H1 (cell line): ENCODE data around the gene IGBP1.

Experiments used
- BRCA1 ChIP-seq: IDR thresholded peaks from 2 replicates; pipeline ENCODE4 v1.6.1; 2012; ENCODE audit warnings: low read depth, low read length, improper control_type of control experiment
- CBX8 ChIP-seq: fragments of 300-800, 300-1000 bp; sonication (generic); IDR thresholded peaks from 2 replicates; pipeline ENCODE4 v1.7.1; 2016; ENCODE audit warnings: low read depth, low read length, borderline replicate concordance
- CHD2 ChIP-seq: IDR thresholded peaks from 2 replicates; pipeline ENCODE4 v1.6.1; 2012; ENCODE audit warnings: low read length, improper control_type of control experiment
- CREB1 ChIP-seq: IDR thresholded peaks from 2 replicates; pipeline ENCODE4 v1.6.1; 2012; ENCODE audit warnings: inconsistent platforms
- HDAC6 ChIP-seq: IDR thresholded peaks from one replicate; pipeline ENCODE4 v1.7.1; 2012; ENCODE audit warnings: low read depth, mild to moderate bottlenecking, inconsistent platforms, low read length, moderate library complexity
- KDM4A ChIP-seq: IDR thresholded peaks from one replicate; pipeline ENCODE4 v1.7.1; 2012; ENCODE audit warnings: low read depth, mild to moderate bottlenecking, moderate library complexity, low read length, inconsistent platforms; ENCODE audit not compliant: severe bottlenecking
- TCF12 ChIP-seq: IDR thresholded peaks from 2 replicates; pipeline ENCODE4 v1.6.1; 2011; ENCODE audit warnings: low read depth, mild to moderate bottlenecking, low read length
- YY1 ChIP-seq: IDR thresholded peaks from 2 replicates; pipeline ENCODE4 v1.6.1; 2011; ENCODE audit warnings: low read depth, mild to moderate bottlenecking, low read length
- TF ChIP-seq, protein P1 (sequence below): IDR thresholded peaks from 2 replicates; pipeline ENCODE4 v1.6.1; 2012; ENCODE audit warnings: low read length, inconsistent platforms
- TF ChIP-seq, protein P2 (sequence below), 3 experiments: IDR thresholded peaks; 1 replicate in 2 of 3; 2 replicates in 1 of 3; pipeline versions ENCODE4 v1.5.1 to v1.6.1; 2011; ENCODE audit warnings: low read length in 3 of 3, mild to moderate bottlenecking in 3 of 3, inconsistent platforms in 2 of 3, low read depth in 1 of 3, moderate library complexity in 1 of 3; ENCODE audit not compliant: insufficient read depth in 1 of 3; ENCODE audit errors: control extremely low read depth in 1 of 3

DNA sequence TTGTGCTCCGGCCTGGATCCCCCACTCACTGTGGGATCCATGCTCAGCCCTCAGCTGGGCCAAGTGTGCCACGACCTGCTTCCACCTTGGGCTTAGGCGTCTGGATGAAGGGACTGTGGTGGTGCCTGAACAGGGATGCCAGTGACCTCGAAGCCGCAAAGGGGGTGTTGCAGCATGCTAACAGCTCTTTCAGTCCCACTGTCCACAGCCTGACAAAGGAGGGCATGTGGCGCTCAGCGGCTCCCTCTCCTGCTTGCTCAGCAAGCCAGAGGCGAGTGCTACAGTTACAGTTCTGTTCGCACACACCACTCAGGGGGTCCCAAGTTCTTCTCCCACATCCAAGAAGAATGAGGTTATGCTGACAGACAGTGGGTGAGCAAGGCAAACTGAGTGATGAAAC lies 5.2 kb upstream of the IGBP1 start:
- TF ChIP-seq, protein P1, sequence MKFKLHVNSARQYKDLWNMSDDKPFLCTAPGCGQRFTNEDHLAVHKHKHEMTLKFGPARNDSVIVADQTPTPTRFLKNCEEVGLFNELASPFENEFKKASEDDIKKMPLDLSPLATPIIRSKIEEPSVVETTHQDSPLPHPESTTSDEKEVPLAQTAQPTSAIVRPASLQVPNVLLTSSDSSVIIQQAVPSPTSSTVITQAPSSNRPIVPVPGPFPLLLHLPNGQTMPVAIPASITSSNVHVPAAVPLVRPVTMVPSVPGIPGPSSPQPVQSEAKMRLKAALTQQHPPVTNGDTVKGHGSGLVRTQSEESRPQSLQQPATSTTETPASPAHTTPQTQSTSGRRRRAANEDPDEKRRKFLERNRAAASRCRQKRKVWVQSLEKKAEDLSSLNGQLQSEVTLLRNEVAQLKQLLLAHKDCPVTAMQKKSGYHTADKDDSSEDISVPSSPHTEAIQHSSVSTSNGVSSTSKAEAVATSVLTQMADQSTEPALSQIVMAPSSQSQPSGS, result no peak
- TF ChIP-seq YY1, result no peak
- TF ChIP-seq, protein P2, sequence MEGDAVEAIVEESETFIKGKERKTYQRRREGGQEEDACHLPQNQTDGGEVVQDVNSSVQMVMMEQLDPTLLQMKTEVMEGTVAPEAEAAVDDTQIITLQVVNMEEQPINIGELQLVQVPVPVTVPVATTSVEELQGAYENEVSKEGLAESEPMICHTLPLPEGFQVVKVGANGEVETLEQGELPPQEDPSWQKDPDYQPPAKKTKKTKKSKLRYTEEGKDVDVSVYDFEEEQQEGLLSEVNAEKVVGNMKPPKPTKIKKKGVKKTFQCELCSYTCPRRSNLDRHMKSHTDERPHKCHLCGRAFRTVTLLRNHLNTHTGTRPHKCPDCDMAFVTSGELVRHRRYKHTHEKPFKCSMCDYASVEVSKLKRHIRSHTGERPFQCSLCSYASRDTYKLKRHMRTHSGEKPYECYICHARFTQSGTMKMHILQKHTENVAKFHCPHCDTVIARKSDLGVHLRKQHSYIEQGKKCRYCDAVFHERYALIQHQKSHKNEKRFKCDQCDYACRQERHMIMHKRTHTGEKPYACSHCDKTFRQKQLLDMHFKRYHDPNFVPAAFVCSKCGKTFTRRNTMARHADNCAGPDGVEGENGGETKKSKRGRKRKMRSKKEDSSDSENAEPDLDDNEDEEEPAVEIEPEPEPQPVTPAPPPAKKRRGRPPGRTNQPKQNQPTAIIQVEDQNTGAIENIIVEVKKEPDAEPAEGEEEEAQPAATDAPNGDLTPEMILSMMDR (IDR thresholded peaks at IDR 0.05; ENCODE audit: control extremely low read depth in 1 of 3, insufficient read depth in 1 of 3, low read depth in 1 of 3, low read length in 3 of 3), result peak in 1 of 3 experiments; percentile 18; a peak in 1 of 4 replicates
- no peak for TF ChIP-seq CBX8
- TF ChIP-seq CREB1, result no peak
- no peak for TF ChIP-seq TCF12
- no peak for TF ChIP-seq CHD2
- TF ChIP-seq HDAC6, result no peak
- TF ChIP-seq KDM4A, result no peak
- no peak for TF ChIP-seq BRCA1
